Urothelium cell line (cell line): ENCODE data around the gene C19orf44.

Experiments
- DNase-seq: peaks from one replicate; pipeline ENCODE4 v3.0.0; 2011; ENCODE audit warnings: low spot score, mixed read lengths
- FAIRE-seq: peaks from 2 replicates; lab custom pipeline; 2011; peaks lifted over from hg19 to GRCh38; lab: Jason Lieb, UNC

C19orf44 gene

GRCh38 chr19:16569609-16570320 is 73.6 kb downstream of the C19orf44 start:
- DNase-seq (no peak), FAIRE-seq (no peak)
